HFFc6 (cell line): ENCODE data around the gene FAM24B. TPM values are rescaled to one million over a fixed set of nuclear protein-coding genes. Genes with fewer than 3 reads are reported as not detected.

Source experiments
- DNase-seq: peaks from one replicate; pipeline ENCODE4 v3.0.0-alpha.2; 2018
- H3K27ac Mint-ChIP-seq: 2 replicates; pipeline ENCODE4 v1.8.0; 2020; ENCODE audit warnings: mild to moderate bottlenecking, mixed read lengths
- H3K27me3 Mint-ChIP-seq: 2 replicates; pipeline ENCODE4 v1.8.0; 2021; ENCODE audit warnings: mild to moderate bottlenecking, moderate library complexity, mixed read lengths; ENCODE audit not compliant: insufficient read depth
- H3K36me3 Mint-ChIP-seq: 2 replicates; pipeline ENCODE4 v1.8.0; 2021; ENCODE audit warnings: low read depth, mixed read lengths
- H3K4me1 Mint-ChIP-seq: 2 replicates; pipeline ENCODE4 v1.8.0; 2020; ENCODE audit warnings: low read depth, mixed read lengths
- H3K4me3 Mint-ChIP-seq: 2 replicates; pipeline ENCODE4 v1.8.0; 2020; ENCODE audit warnings: mild to moderate bottlenecking, moderate library complexity, mixed read lengths
- H3K9me3 Mint-ChIP-seq: 2 replicates; pipeline ENCODE4 v1.8.0; 2020; ENCODE audit warnings: mild to moderate bottlenecking, mixed read lengths
- CTCF ChIP-seq: fragments of 200-600 bp; sonication (generic); IDR thresholded peaks from 2 replicates; pipeline ENCODE4 v1.5.0; 2021; ENCODE audit warnings: antibody characterized with exemption, mild to moderate bottlenecking
- total RNA-seq, 6 experiments: library from RNA; stranded (reverse); fragmentation: NEBNext Ultra II Directional; extraction: Animal tissue kit (Norgen Biotek cat#: 25700); gene quantifications; 2 replicates in 1 of 6; 3 replicates in 5 of 6; pipeline ENCODE4 v1.2.3, GENCODE V29; 2021

The FAM24B gene
- total RNA-seq, 6 experiments from 2014 or later, result 5.0 to 7.2 (median 6.3) TPM

- peaks cover 5% of the 10 kb centered on the region; the same call in 1 of the 2 replicates for H3K4me1 Mint-ChIP-seq
- peaks cover 6% of the 10 kb centered on the region; the same call in 1 of the 2 replicates for H3K36me3 Mint-ChIP-seq
- H3K27ac Mint-ChIP-seq, result no peak overlapping the region
- no peaks in the 10 kb centered on the region for H3K27me3 Mint-ChIP-seq
- TF ChIP-seq CTCF, result no peak
- no peak for DNase-seq
- H3K4me3 Mint-ChIP-seq, result no peak overlapping the region
- no peaks in the 10 kb centered on the region for H3K9me3 Mint-ChIP-seq
These were observed 15.0 kb upstream of the FAM24B start for GRCh38 chr10:122894261-122894944.

- peaks cover 15% of the 10 kb centered on the region for H3K4me1 Mint-ChIP-seq
- no peaks in the 10 kb centered on the region for H3K9me3 Mint-ChIP-seq
- TF ChIP-seq CTCF, result no peak
- H3K4me3 Mint-ChIP-seq, result no peak overlapping the region
- H3K27me3 Mint-ChIP-seq, result no peaks in the 10 kb centered on the region
- no peak for DNase-seq
- H3K36me3 Mint-ChIP-seq, result peaks cover under 1% of the 10 kb centered on the region; the same call in 1 of the 2 replicates
- H3K27ac Mint-ChIP-seq, result no peak overlapping the region
These were observed 4.8 kb upstream of the FAM24B start for GRCh38 chr10:122884166-122884565.

- H3K4me1 Mint-ChIP-seq, result peaks cover 29% of the 10 kb centered on the region
- TF ChIP-seq CTCF, result no peak
- no peak overlapping the region for H3K4me3 Mint-ChIP-seq
- no peaks in the 10 kb centered on the region for H3K27me3 Mint-ChIP-seq
- no peak for DNase-seq
- H3K36me3 Mint-ChIP-seq, result peaks cover 15% of the 10 kb centered on the region
- no peaks in the 10 kb centered on the region for H3K9me3 Mint-ChIP-seq
- no peak overlapping the region for H3K27ac Mint-ChIP-seq
These were observed 3.4 kb upstream of the FAM24B start for GRCh38 chr10:122882766-122883165.

GRCh38 chr10:122878799-122879338, 512 bp downstream of the FAM24B start:
- peaks cover 43% of the 10 kb centered on the region for H3K36me3 Mint-ChIP-seq
- no peaks in the 10 kb centered on the region for H3K9me3 Mint-ChIP-seq
- H3K27me3 Mint-ChIP-seq, result no peaks in the 10 kb centered on the region
- peaks cover 62% of the 10 kb centered on the region for H3K4me1 Mint-ChIP-seq
- no peak for TF ChIP-seq CTCF
- peak overlapping the region; percentile 93 for H3K27ac Mint-ChIP-seq
- DNase-seq, result no peak
- peak overlapping the region; percentile 96 for H3K4me3 Mint-ChIP-seq

GRCh38 chr10:122877264-122877663, 2.1 kb downstream of the FAM24B start:
- TF ChIP-seq CTCF, result no peak
- H3K9me3 Mint-ChIP-seq, result 0 out of 2 replicates have a peak, but pooled peaks cover under 1% of the 10 kb centered on the region
- H3K4me1 Mint-ChIP-seq, result peaks cover 62% of the 10 kb centered on the region
- no peak for DNase-seq
- peak overlapping the region; percentile 13; the same call in 1 of the 2 replicates for H3K27ac Mint-ChIP-seq
- H3K36me3 Mint-ChIP-seq, result peaks cover 56% of the 10 kb centered on the region
- peak overlapping the region; percentile 96 for H3K4me3 Mint-ChIP-seq
- no peaks in the 10 kb centered on the region for H3K27me3 Mint-ChIP-seq
